Left lung (tissue), 10 donors: ENCODE data around the gene CNTN5. TPM values are rescaled to one million over a fixed set of nuclear protein-coding genes. Genes with fewer than 3 reads are reported as not detected.

Experiments
- ATAC-seq: fragments of 200-7000 bp; cut with Tn5 transposase; one replicate; pipeline ENCODE4 v1.9.1; 2020; ENCODE audit warnings: moderate library complexity
- DNase-seq, 4 donors: peaks; one replicate each; pipeline ENCODE4 v3.0.0-alpha.2; 2013 to 2020
- H3K27ac ChIP-seq, 2 donors: fragments of 200-600 bp; sonication (generic) in 1 of 2; one replicate each; pipeline versions ENCODE4 v1.5.0 to v1.8.0; 2020 to 2021
- H3K27me3 ChIP-seq, 2 donors: fragments of 200-600 bp; sonication (generic) in 1 of 2; one replicate each; pipeline versions ENCODE4 v1.5.0 to v1.8.0; 2020 to 2021
- H3K36me3 ChIP-seq, 2 donors: fragments of 200-600 bp; sonication (generic) in 1 of 2; one replicate each; pipeline versions ENCODE4 v1.5.0 to v1.8.0; 2020 to 2021
- H3K4me1 ChIP-seq, 2 donors: fragments of 200-600 bp; one replicate each; pipeline ENCODE4 v1.8.0; 2021
- H3K4me3 ChIP-seq, 2 donors: fragments of 200-600 bp; sonication (generic) in 1 of 2; one replicate each; pipeline versions ENCODE4 v1.5.0 to v1.8.0; 2020 to 2021; ENCODE audit warnings: mild to moderate bottlenecking in 1 of 2
- H3K9me3 ChIP-seq, 2 donors: fragments of 200-600 bp; sonication (generic) in 1 of 2; one replicate each; pipeline versions ENCODE4 v1.5.0 to v1.8.0; 2020 to 2021
- CTCF ChIP-seq, 2 donors: fragments of 200-600 bp; sonication (generic) in 1 of 2; IDR thresholded peaks; one replicate each; pipeline versions ENCODE4 v1.5.0 to v1.8.0; 2021; ENCODE audit warnings: antibody characterized with exemption in 2 of 2
- intact Hi-C, 2 donors: fragments of 100-400 bp; cut with DNase I; formaldehyde crosslinking; loops; one replicate each; pipeline versions ENCODE4 v1.11.2 to v1.14.2; 2022
- polyA plus RNA-seq, 6 donors: library from polyadenylated mRNA; unstranded; fragments of 120-200 nt; gene quantifications; one replicate each; pipeline ENCODE4 v1.2.1, GENCODE V29; 2013; ENCODE audit not compliant: insufficient read length in 6 of 6
- total RNA-seq, 2 donors: library from RNA; stranded (reverse); fragmentation: NEBNext Ultra II Directional; extraction: Animal tissue kit (Norgen Biotek cat#: 25700); gene quantifications; one replicate each; pipeline ENCODE4 v1.2.1, GENCODE V29; 2021
- donor health status: DM: no; HTN: yes; CAD: no.
- donor health status: DM: no; HTN: no; CAD: no.

The CNTN5 gene
- total and polyA plus RNA-seq, 8 donors, result 0.08 to 0.34 (median 0.24) TPM; not detected in 1

- intact Hi-C loops, result no loop called here
Observed at GRCh38 chr11:99911116-99911515, 890.4 kb downstream of the CNTN5 start.

GRCh38 chr11:99916078-99916477 lies 895.3 kb downstream of the CNTN5 start:
- no peaks in the 10 kb centered on the region for H3K36me3 ChIP-seq
- no peaks in the 10 kb centered on the region for H3K27me3 ChIP-seq
- ATAC-seq (no peak), DNase-seq (no peak)
- H3K4me3 ChIP-seq, result no peak overlapping the region
- peaks cover 0 to 24% of the 10 kb centered on the region in 2 donors for H3K9me3 ChIP-seq
- H3K4me1 ChIP-seq, result no peaks in the 10 kb centered on the region
- TF ChIP-seq CTCF (IDR thresholded peaks at IDR 0.05), result no peak
- H3K27ac ChIP-seq, result no peak overlapping the region
- intact Hi-C loops, result no loop called here

More at GRCh38 chr11:99911116-99911515, 890.4 kb downstream of the CNTN5 start:
- ATAC-seq (no peak), DNase-seq (no peak)
- Histone ChIP-seq H3K9me3 (no peaks in the 10 kb centered on the region), H3K27me3 (no peaks in the 10 kb centered on the region), H3K4me3 (no peak overlapping the region), H3K36me3 (no peaks in the 10 kb centered on the region), H3K4me1 (no peaks in the 10 kb centered on the region), H3K27ac (no peak overlapping the region)
- TF ChIP-seq CTCF (IDR thresholded peaks at IDR 0.05), result no peak

GRCh38 chr11:99918761-99919160 lies 898.0 kb downstream of the CNTN5 start:
- intact Hi-C loops, result no loop called here
- TF ChIP-seq CTCF (IDR thresholded peaks at IDR 0.05), result no peak
- no peak for ATAC-seq
- no peak overlapping the region for H3K4me3 ChIP-seq
- peaks cover 0 to 26% of the 10 kb centered on the region in 2 donors for H3K9me3 ChIP-seq
- H3K4me1 ChIP-seq, result no peaks in the 10 kb centered on the region
- DNase-seq, result no peak
- H3K27ac ChIP-seq, result no peak overlapping the region
- H3K27me3 ChIP-seq, result no peaks in the 10 kb centered on the region
- H3K36me3 ChIP-seq, result no peaks in the 10 kb centered on the region

- no peak for DNase-seq
Observed at GRCh38 chr11:99920956-99921355, 900.2 kb downstream of the CNTN5 start.

GRCh38 chr11:99925968-99926367 lies 905.2 kb downstream of the CNTN5 start:
- Histone ChIP-seq H3K4me1 (no peaks in the 10 kb centered on the region), H3K36me3 (no peaks in the 10 kb centered on the region), H3K27ac (no peak overlapping the region), H3K27me3 (no peaks in the 10 kb centered on the region), H3K4me3 (no peak overlapping the region), H3K9me3 (peaks cover 0 to 21% of the 10 kb centered on the region in 2 donors)
- ATAC-seq, result no peak
- DNase-seq, result no peak
- intact Hi-C loops, result no loop called here
- TF ChIP-seq CTCF (IDR thresholded peaks at IDR 0.05), result no peak

More at GRCh38 chr11:99920956-99921355, 900.2 kb downstream of the CNTN5 start:
- ATAC-seq, result no peak
- Histone ChIP-seq H3K9me3 (peaks cover 0 to 30% of the 10 kb centered on the region in 2 donors), H3K27ac (no peak overlapping the region), H3K36me3 (no peaks in the 10 kb centered on the region), H3K4me3 (no peak overlapping the region), H3K27me3 (no peaks in the 10 kb centered on the region), H3K4me1 (no peaks in the 10 kb centered on the region)
- TF ChIP-seq CTCF (IDR thresholded peaks at IDR 0.05), result no peak
- intact Hi-C loops, result no loop called here
